M059J (cell line): Measurements from ENCODE around the gene PWP1. TPM values are rescaled to one million over a fixed set of nuclear protein-coding genes. Genes with fewer than 3 reads are reported as not detected.
A peak's percentile ranks its signal among the peaks of the same experiment; 100 is the strongest.

Experiments used
- DNase-seq: peaks from one replicate; pipeline ENCODE4 v3.0.0-alpha.2; 2012; ENCODE audit warnings: low read depth
- total RNA-seq: library from RNA; depleted of rRNA; stranded (reverse); fragments of >200 nt; shearing (Covaris generic); gene quantifications from 2 replicates; pipeline ENCODE4 v1.2.3, GENCODE V29; 2014; rRNA removed

Gene PWP1
- total RNA-seq, result 61.4 and 76.0 TPM in 2 replicates

DNA sequence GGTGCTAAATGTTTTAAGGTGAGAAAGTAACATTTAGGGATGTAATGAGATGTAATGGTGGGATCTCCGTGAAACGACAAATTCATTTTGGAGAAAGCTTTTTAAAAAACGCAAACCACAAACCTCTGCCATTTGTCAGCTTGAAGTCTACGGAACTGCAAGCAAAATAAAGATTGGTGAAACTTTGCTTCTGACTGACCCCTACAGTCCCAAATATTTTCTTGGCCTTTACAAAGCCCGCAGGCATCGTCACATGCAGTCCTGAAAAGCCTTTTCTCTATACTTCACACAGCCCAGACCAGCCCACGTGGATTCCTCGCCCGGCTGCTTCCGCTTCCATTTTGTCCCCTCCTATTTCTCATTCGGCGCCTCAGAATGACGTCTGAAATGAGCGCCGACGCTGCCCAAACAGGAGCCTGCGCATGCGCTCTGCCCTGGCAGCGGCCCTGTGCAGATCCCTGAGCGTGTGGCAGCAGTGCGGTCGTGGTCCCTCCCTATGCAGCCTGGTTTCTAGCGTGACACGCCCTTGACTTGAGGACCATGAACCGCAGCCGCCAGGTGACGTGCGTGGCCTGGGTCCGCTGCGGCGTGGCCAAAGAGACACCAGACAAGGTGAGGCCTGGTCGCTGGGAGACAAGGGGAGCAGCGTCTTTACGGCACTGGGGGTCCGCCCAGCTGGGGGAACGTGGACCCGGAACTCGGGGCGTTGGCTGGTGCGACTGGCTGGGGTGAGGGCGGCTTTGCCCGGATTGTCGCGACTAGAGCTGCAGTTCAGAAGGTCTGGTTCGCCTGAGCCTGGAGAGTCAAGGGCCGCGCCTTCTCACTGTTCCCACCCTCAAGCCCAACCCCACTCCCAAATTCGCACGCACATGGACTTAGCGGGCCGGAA, at the start of gene PWP1:
Gene PWP1 (plus strand): TSS at position 440 of the 889 bp plus-strand sequence. CDS start 101 bp downstream, at position 541.
- DNase-seq, result peak; percentile 91

DNA sequence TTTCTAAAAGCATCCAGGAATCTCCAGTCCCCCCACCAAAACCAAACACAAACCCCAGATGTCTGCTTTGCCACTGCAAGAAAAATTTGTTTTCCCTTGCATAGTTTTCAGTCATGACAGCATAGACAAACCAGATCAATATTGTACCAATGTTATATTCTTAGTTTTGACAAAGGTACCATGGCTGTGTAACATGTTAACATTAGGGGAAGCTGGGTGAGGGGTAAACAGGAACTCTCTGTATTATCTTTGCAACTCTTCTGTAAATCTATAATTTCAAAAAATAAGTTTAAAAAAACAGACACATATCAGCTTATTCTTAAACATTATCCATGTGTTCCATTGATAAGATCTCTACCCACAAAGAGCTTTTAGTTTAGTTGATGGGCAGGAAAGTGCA, 44.4 kb upstream of the PWP1 start:
- DNase-seq, result no peak

DNA sequence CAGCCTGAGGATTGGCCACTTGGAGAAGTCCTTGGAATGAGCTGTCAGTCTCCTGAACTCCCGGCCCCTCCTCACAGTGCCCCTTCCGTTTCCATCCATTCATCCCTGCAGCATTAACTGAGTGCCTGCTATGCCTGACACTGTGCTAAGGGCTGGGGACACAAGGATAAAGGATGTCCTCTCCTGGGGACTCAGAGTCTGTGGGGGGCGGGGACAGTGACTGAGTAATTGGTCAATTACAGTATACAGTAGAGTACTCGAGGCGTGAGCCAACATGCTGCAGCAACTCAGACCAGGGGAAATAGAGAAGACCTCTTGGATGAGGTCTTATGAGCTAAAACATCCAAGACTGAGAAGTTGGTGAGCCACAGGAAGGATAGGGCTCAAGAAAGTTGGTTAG, 43.4 kb upstream of the PWP1 start:
- DNase-seq, result no peak

DNA sequence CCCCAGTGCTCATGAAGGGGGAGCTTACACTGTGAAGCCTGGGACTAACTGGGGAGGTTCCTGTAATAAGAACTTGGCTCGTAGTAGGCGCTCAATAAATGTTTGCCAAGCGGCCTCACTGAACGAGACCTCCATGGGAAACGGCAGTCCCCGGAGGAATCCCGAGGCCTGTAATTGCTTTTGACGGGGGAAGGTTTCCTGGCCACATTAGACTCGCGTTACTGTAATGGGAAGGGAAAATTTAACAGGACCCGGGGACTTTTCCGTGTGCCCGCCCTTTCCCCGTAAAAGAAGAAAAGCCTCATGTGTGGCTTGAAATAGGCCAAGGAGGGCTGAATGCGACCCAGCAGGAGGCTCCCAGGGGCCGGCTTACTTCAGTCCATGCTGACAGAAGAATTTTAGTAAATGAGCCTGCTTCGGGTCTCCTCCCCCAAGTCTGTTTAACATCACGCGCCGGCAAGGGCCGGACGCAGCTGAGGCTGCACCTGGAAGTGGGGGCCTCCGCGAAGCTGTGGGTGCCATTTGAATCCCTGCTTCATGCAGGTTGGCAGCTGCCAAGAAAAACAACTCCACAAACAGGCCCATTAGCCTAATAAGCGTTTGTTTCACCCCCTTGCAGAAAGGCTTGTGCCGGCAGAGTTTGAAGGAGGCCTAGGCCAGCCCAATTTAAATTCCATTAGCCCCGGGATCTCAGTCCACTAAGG, 39.8 kb upstream of the PWP1 start:
- DNase-seq, result no peak

DNA sequence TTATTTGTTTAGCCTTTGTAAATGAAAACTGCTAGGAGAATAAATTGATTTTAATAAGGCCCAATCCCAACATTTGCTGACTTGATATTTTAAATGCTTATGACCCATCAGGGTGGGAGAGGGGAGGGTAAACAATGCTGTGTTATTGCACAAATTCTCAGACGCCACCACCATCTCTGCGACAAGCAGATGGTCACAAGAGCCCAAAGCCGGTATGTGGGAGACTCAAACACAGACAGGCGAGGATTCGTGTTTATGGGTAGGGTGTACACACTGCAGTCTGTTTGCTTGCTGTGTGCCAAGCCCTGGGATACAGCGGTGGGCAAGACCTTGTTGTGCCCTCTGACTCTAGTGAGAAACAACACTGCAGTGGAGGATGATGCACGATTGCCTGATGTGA, 39.2 kb upstream of the PWP1 start:
- no peak for DNase-seq

DNA sequence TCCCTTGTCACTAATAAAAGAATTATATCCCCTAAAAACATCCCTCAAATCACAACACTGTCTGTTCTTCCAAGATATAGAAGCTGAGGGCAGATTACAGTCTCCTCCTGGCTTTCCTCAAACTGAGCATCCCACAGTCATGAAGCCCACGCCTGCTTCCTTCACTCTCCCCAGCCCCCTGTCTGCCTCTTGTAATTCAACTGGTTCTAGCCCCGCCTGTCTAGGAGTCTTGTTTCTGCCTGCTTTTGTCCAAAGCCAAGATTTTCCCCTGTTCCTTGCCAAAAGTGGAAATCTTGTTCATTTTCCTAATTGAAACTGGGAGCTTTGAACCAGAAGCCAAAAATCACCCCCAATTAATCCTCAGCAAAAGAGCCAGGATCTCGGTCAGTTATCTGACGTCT, 35.9 kb upstream of the PWP1 start:
- no peak for DNase-seq

DNA sequence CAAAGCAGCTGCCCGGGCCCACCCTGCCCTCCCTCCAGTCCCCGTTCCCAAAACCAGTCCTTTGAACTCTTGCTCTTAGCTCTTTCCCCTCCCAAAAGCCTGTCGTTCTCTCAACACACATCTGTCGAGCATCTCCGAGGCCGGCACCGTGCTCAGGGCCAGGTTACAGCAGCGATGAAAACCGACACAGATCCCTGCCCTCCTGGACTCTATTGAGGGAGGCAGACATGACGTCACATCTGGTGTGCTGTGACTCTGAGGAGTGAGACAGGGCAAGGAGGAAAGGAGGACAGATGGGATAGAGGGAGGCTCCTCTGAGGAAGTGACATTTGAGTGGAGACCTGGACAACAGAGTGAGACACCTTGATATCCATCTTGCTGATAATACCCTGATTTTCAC, 34.6 kb upstream of the PWP1 start:
- DNase-seq, result no peak

DNA sequence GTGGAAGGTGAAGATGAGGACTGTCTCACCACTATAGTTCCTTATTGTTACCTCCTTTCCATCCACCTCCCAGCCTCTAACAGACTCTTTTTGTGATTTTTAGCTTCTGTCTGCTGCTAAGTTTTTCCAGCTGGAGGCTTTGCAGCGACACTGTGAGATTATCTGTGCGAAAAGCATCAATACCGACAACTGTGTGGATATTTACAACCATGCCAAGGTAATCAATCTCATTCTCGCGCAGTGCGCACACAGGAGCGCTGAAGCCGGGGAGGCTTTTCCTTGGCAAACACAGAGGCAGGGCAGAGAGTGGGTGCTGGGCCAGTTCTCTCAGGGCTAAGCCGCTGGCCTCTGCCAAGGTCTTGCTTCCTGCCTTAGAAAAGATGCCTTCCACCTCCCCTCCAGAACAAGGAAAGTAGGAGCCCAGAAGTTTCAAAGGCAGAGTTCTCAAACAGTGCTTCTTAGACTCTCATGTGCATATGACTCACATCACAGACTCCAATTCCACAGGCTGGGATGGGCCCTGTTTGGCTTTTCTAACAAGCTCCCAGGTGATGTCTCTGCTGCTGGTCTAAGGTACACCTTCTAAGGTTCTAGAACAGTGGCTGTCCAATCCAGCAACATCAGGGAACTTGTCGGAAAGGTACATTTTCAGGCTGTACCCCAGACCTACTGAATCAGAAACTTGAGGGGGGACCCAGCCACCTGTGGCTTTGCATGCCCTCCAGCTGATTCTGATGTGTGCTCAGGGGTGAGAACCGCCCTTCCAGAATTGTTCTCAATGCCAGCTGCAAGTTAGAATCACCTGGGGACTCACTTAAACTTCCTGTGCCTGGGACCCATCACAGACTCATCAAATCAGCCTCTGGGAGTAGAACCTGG, 33.8 kb upstream of the PWP1 start:
- no peak for DNase-seq

DNA sequence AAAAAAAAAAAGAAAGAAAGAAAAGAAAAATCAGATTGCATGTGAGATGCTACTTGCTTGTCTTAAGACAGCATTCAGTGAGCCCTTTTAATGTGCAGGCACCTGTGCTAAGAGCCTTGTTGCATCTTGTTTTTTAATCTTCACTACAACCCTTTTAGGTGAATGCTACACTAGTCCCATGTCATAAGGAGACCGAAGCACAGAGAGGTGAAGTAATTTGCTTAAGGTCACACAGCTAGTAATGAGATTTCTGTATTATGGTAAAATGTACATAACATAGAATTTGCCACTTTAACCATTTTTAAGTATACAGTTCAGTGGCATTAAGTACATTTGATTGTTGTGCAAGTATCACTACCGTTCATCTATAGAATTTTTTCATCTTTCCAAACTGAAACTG, 32.1 kb upstream of the PWP1 start:
- no peak for DNase-seq

DNA sequence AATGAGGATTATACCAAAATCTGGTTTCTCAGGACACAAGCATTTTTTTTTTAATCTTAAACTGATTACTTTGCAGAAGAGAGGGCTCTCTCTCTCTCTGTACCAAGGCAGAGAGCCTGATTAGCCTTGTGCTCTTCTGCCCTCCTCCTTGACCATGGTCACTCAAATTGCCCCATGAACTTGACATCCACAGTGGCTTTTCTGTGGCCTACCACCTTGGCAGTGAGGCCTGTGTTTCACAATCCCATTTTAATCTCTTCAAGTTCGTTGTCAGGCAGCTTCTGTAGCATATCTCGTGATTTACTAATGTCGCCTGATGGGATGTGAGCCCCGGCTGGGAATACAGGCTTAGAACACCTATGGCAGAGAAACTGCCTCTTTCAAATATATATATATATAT, 30.7 kb upstream of the PWP1 start:
- DNase-seq, result no peak

DNA sequence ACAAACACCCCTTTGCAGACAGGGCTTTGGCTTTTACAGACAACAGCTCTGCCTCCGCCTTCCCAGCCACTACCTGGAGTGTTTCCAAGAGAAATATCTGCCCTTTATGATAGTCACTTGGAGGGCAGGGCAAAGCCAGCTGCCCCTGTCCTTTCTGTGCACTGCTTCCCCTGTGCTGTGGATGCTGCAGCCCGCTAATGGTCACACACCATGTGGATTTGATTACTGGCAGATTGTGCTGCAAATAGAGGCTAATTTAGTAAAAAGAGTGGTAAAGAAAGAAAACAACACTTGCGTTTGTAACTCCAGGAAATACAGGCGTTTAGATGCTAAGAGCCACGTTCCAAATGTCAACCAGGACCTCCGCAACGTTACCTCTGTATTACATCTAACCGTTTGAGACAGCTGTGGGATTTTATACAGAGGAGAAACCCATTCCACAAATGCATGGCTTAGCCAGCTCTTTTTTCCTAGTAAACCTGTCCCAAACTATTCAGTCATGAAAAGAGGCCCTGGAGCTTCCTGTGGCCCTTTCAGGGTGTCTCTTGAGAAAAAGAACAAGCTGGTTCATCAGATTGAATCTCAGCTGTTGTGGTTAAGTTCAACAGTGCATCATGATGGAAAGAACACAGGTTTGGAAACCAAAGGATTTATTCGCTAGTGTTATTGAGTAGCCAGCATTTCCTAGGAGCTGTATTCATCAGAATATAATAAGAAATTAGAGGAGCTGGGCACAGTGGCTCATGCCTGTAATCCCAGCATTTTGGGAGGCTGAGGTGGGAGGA, 30.1 kb upstream of the PWP1 start:
- DNase-seq, result no peak

DNA sequence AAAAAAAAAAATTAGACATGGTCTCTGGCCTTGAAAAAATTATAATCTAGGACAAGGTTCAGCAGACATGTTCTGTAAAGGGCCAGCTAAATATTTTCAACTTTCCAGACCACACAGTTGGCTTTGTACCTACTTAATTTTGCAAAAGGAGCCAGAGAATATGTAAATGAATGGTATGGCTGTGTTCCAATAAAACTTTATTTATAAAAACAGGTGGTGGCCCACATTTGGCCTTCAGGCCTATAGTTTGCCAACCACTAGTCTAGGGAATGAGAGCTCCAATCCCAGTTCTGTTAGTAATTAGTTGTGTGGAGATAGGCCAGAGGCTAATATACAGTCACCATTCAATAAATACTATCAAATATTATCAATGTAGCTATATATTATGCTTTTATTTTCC, 29.3 kb upstream of the PWP1 start:
- no peak for DNase-seq

DNA sequence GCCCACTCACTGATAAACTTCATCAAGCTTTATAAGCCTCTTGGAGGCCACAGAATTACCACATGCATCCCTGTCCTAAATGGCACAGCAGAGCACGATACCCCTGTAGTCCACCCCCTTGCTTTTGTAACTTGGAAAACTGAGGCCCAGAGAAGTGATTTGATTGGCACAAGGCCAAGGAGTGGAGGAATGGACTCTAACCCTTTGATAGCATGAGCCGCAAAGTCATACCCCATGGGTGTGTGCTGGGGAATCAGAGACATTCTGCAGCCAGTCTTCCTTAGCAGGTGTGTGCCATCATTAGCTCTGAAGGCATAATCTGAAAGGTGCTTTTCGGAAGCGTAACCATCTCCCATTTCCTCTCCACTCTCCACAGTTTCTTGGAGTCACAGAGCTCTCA, 28.5 kb upstream of the PWP1 start:
- DNase-seq, result no peak

DNA sequence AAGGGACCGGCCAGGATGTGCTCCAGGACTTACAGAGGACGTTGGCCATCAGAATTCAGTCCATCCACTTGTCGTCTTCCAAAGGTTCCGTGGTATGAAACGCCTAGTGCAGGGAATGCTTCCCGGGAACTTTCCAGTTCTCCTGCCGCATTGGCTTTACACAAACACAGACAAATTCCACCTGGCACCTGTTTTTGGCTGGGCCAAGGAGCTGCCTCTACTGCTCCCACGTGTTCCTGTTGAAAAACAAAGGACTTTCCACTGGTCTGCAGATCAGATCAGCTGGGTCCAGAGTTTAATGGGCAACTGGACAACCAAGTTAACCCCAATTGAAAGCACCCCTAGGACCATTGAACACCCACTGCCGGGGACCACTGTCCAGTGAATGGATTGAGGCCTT, 28.0 kb upstream of the PWP1 start:
- no peak for DNase-seq

DNA sequence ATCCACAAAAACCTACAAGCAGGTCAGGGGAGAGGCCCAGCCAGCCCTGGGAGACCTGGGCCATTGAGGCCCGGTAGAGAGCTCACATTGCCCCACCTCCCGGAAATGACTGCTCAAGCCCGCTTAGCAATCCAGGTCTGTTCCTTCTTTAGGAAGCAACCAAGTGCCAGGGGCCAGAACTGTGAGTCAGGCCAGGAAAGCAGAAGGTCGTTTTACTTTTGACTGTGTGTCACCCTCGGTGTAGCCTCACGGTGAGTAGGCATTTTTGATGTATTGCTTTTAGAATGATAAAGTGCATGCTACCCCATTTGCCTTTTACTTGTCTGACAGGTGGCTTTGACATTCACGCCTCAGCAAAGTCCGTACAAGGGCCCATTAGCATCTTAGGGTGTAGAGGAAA, 25.4 kb upstream of the PWP1 start:
- peak; percentile 77 for DNase-seq

DNA sequence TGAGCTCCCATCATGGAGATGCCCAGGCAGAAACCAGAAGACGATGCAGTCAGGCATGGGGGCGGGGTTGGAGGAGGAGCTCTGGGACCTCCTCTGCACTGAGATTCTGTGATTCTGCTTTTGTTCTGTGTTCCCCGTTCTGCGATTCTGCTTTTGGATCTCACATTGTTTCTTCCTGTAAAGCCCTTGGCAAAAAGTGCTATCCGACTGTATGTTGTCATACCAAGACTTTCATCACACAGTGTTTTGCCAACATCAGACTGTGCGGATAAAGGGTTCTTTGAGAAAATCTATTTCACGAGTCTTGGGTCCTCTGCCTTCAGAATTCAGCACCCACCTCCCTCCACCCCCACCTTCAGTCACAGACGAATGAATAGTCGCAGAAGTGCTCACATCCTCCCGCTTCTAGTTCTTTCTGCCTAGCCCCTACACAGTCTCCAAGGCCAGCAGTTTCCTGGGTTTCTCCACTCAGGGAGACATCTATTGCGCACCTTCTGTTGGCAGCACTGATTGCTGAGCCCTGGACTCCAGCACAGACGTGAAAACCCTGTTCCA, 24.7 kb upstream of the PWP1 start:
- no peak for DNase-seq

DNA sequence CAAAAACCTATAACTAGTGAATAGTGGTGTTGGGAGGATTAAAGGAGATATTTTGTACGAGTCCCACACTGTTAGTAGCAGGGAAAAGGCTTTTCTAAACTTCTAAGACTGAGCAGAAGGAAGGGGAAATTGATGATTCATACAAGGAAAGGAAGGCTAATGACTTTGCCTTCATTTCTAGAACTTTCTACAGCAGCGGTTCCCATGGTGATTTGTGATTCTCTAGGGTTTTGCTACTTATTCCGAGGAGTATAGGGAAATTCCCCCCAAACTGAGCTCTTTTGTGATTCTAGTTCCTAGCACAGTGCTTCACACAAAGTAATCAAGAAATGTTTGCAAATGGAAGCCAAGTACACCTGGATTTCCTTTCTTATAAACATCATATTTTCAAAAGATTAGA, 23.8 kb upstream of the PWP1 start:
- no peak for DNase-seq

DNA sequence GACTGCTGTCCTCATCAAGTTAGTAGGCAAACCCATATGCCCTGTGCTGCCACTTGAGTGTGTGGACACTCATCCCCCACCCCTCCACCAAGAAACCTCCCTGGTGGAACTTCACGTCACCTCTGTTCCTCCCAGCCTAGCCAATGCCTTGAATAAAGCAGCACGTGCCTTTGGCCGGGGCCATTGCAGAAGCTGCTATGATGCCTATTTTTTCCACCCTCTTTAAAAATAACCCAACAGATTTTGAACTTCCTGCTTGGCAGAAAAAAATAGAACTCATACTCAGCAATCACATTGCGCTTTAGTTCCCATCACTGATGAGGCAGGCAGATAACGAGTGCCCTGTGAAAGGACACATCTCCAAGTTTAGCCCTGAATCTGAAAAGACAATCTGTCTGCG, 23.1 kb upstream of the PWP1 start:
- DNase-seq, result no peak

DNA sequence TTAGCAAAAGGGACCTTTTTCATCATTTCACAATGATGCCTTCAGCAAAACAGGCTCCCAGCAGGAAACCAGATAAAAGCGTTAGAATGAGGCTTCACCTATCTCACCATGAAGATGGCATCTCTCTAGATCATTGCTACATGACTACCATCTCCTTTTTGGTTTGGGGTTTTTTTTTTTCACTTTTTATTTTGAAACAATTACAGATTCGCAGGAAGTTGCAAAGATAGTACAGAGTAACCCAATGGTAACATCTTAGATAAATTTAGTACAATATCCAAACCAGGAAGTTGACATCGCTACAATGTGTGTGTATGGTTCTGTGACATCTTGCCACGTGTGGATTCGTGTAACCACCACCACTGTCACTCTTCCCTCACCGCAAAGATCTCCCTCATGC, 22.3 kb upstream of the PWP1 start:
- DNase-seq, result no peak

DNA sequence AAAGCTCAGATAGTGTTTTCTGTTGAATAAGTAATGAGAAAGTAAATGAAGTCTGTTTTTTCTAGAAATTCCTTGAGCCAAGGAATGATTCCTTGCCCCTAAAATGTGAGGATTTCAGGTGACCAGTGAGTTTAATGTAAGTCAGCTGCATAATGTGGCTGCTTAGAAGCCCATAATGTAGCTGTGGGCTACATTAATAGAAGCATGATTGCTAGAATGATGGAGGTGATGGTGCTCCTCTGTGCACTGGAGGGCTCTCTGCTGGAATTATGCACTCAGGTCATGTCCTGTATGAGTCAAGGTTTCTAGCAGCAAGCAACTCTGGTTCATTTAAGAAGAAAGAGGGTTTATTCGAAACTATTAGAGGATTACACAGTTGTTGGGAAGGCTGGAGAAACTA, 19.6 kb upstream of the PWP1 start:
- DNase-seq, result no peak

DNA sequence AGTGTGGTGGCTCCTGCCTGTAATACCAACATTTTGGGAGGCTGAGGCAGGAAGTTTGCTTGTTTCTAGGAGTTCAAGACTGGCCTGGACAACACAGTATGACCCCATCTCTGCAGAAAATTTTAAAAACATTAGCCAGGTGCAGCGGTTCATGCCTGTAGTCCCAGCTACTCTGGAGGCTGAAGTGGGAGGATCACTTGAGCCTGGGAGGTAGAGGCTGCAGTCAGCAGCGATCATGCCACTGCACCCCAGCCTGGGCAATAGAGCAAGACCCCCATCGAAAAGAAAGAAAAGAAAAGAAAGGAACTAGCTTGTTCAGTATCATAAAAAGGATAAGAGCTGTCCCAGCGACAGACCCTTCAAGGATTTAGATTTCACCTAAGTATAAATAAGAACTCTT, 18.1 kb upstream of the PWP1 start:
- DNase-seq, result no peak
